ENCODE data around the gene RNF213. TPM values are rescaled to one million over a fixed set of nuclear protein-coding genes. Genes with fewer than 3 reads are reported as not detected.
A peak's percentile ranks its signal among the peaks of the same experiment; 100 is the strongest.

RNF213 gene
- total RNA-seq, 1 experiment from 2014 or later, result 71.4 TPM

GRCh38 chr17:80261159-80261894 lies 675 bp downstream of the RNF213 start:
- TF ChIP-seq, protein P1, sequence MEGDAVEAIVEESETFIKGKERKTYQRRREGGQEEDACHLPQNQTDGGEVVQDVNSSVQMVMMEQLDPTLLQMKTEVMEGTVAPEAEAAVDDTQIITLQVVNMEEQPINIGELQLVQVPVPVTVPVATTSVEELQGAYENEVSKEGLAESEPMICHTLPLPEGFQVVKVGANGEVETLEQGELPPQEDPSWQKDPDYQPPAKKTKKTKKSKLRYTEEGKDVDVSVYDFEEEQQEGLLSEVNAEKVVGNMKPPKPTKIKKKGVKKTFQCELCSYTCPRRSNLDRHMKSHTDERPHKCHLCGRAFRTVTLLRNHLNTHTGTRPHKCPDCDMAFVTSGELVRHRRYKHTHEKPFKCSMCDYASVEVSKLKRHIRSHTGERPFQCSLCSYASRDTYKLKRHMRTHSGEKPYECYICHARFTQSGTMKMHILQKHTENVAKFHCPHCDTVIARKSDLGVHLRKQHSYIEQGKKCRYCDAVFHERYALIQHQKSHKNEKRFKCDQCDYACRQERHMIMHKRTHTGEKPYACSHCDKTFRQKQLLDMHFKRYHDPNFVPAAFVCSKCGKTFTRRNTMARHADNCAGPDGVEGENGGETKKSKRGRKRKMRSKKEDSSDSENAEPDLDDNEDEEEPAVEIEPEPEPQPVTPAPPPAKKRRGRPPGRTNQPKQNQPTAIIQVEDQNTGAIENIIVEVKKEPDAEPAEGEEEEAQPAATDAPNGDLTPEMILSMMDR (conservative IDR thresholded peaks at IDR 0.05; ENCODE audit: low read depth, low read length), result no peak
- no peak for TF ChIP-seq EZH2 (IDR thresholded peaks at IDR 0.05; ENCODE audit: low read length, unreplicated experiment)
- TF ChIP-seq EZH2phosphoT487 (IDR thresholded peaks at IDR 0.05; ENCODE audit: borderline replicate concordance, low read length), result no peak
- ChIA-PET CTCF (interaction anchor here (0.6 kb wide), 1 partner anchor 160 kb away, joined by 3 read pairs; the partner anchor contains the start of gene GAA), POLR2A (ENCODE audit: unreplicated experiment) (no interaction called here)
- peak; percentile 81 for DNase-seq
- no peaks in the 10 kb centered on the region for H3K27me3 ChIP-seq (ENCODE audit: low read length)
- intact Hi-C loops (cut with micrococcal nuclease), result no loop called here
- H3F3A ChIP-seq (ENCODE audit: low read length, unreplicated experiment), result peaks cover 4% of the 10 kb centered on the region
- H3K9me3 ChIP-seq (ENCODE audit: low read length), result no peaks in the 10 kb centered on the region
- TSS peak; percentile 52 for BruUV-seq (replicated peaks)
- H3K4me2 ChIP-seq (ENCODE audit: low read length), result peak overlapping the region; percentile 100
- peak; percentile 42 for ATAC-seq
- H3K9me2 ChIP-seq (replicated peaks; ENCODE audit: low read length), result no peaks in the 10 kb centered on the region
- H3K79me2 ChIP-seq (ENCODE audit: low read length), result peaks cover 26% of the 10 kb centered on the region
- peaks cover 7% of the 10 kb centered on the region; the same call in 1 of the 2 replicates for H3K36me3 ChIP-seq (ENCODE audit: low read depth, low read length)
- H3K4me3 ChIP-seq (ENCODE audit: low read length), result peak overlapping the region; percentile 89
- H3K27ac ChIP-seq (ENCODE audit: low read length), result peak overlapping the region; percentile 96
- peak overlapping the region; percentile 100 for H3K9ac ChIP-seq (ENCODE audit: low read length)
- H3K4me1 ChIP-seq (ENCODE audit: insufficient read depth, low read length), result peaks cover 25% of the 10 kb centered on the region
- H2AFZ ChIP-seq (ENCODE audit: low read length), result peak overlapping the region; percentile 79
- no peaks in the 10 kb centered on the region for H4K20me1 ChIP-seq (ENCODE audit: low read length)

DNA sequence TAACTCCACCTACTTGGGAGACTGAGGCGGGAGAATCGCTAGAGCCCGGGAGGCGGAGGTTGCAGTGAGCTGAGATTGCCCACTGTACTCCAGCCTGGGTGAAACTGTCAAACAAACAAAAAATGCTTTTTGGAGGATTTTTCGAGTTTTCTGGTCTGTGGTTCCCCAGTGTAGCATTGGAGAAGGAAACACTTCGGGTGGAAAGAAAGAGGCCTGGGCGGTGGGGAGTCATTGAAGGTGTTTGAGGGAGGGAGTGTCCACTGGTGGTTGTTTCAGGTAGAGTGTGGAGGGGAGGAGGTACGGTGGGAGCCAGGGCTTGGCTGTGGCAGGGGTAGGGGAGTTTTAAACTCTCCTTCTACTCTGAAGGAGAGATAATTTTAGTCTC lies 1.2 kb downstream of the RNF213 start:
- Histone ChIP-seq H3K4me3 (ENCODE audit: low read length) (peak overlapping the region; percentile 89), H3K9me2 (replicated peaks; ENCODE audit: low read length) (no peaks in the 10 kb centered on the region), H3K79me2 (ENCODE audit: low read length) (peaks cover 26% of the 10 kb centered on the region), H3K27me3 (ENCODE audit: low read length) (no peaks in the 10 kb centered on the region), H4K20me1 (ENCODE audit: low read length) (no peaks in the 10 kb centered on the region), H3K4me2 (ENCODE audit: low read length) (peak overlapping the region; percentile 100), H3K9ac (ENCODE audit: low read length) (peak overlapping the region; percentile 100), H3K4me1 (ENCODE audit: insufficient read depth, low read length) (peaks cover 25% of the 10 kb centered on the region), H3F3A (ENCODE audit: low read length, unreplicated experiment) (peaks cover 4% of the 10 kb centered on the region), H3K27ac (ENCODE audit: low read length) (peak overlapping the region; percentile 96), H3K36me3 (ENCODE audit: low read depth, low read length) (peaks cover 7% of the 10 kb centered on the region; the same call in 1 of the 2 replicates), H2AFZ (ENCODE audit: low read length) (peak overlapping the region; percentile 79; the same call in 1 of the 2 replicates), H3K9me3 (ENCODE audit: low read length) (no peaks in the 10 kb centered on the region)
- intact Hi-C loops (cut with micrococcal nuclease), result no loop called here
- no peak for DNase-seq
- TF ChIP-seq EZH2phosphoT487 (IDR thresholded peaks at IDR 0.05; ENCODE audit: borderline replicate concordance, low read length) (no peak), EZH2 (IDR thresholded peaks at IDR 0.05; ENCODE audit: low read length, unreplicated experiment) (no peak)
- TF ChIP-seq, protein P1 (conservative IDR thresholded peaks at IDR 0.05; ENCODE audit: low read depth, low read length), result no peak
- ChIA-PET CTCF (no interaction called here), POLR2A (ENCODE audit: unreplicated experiment) (no interaction called here)
- BruUV-seq (replicated peaks), result no TSS peak
- ATAC-seq, result no peak

- Histone ChIP-seq H3K4me3 (ENCODE audit: low read length) (peak overlapping the region; percentile 89; the same call in 1 of the 2 replicates), H3F3A (ENCODE audit: low read length, unreplicated experiment) (peaks cover 4% of the 10 kb centered on the region), H3K9ac (ENCODE audit: low read length) (no peak overlapping the region; the same call in 1 of the 2 replicates), H3K4me2 (ENCODE audit: low read length) (peak overlapping the region; percentile 100), H3K27ac (ENCODE audit: low read length) (peak overlapping the region; percentile 96; the same call in 1 of the 2 replicates), H3K4me1 (ENCODE audit: insufficient read depth, low read length) (peaks cover 25% of the 10 kb centered on the region), H3K9me2 (replicated peaks; ENCODE audit: low read length) (no peaks in the 10 kb centered on the region), H3K36me3 (ENCODE audit: low read depth, low read length) (peaks cover 8% of the 10 kb centered on the region), H3K9me3 (ENCODE audit: low read length) (no peaks in the 10 kb centered on the region), H4K20me1 (ENCODE audit: low read length) (no peaks in the 10 kb centered on the region), H2AFZ (ENCODE audit: low read length) (no peak overlapping the region), H3K27me3 (ENCODE audit: low read length) (no peaks in the 10 kb centered on the region), H3K79me2 (ENCODE audit: low read length) (peaks cover 26% of the 10 kb centered on the region)
- intact Hi-C loops (cut with micrococcal nuclease), result no loop called here
- POLR2A ChIA-PET (ENCODE audit: unreplicated experiment), result no interaction called here
- no peak for DNase-seq
- no TSS peak for BruUV-seq (replicated peaks)
- ATAC-seq, result no peak
- CTCF ChIA-PET, result no interaction called here
- TF ChIP-seq, protein P1 (conservative IDR thresholded peaks at IDR 0.05; ENCODE audit: low read depth, low read length), result no peak
- TF ChIP-seq EZH2 (IDR thresholded peaks at IDR 0.05; ENCODE audit: low read length, unreplicated experiment) (no peak), EZH2phosphoT487 (IDR thresholded peaks at IDR 0.05; ENCODE audit: borderline replicate concordance, low read length) (no peak)
These were observed 1.6 kb downstream of the RNF213 start for GRCh38 chr17:80262291-80262690.
